Tongue (tissue), 2 donors: ENCODE data around the gene NHERF1. TPM values are rescaled to one million over a fixed set of nuclear protein-coding genes. Genes with fewer than 3 reads are reported as not detected.

ENCODE experiments used
- DNase-seq: peaks from one replicate; pipeline ENCODE4 v3.0.0-alpha.2; 2015
- total RNA-seq: library from RNA; depleted of rRNA; stranded (reverse); fragments of >200 nt; gene quantifications from one replicate; pipeline ENCODE4 v1.2.3, GENCODE V29; 2014

Gene NHERF1
- total RNA-seq, 1 donor from 2014 or later, result 50.5 TPM

DNA sequence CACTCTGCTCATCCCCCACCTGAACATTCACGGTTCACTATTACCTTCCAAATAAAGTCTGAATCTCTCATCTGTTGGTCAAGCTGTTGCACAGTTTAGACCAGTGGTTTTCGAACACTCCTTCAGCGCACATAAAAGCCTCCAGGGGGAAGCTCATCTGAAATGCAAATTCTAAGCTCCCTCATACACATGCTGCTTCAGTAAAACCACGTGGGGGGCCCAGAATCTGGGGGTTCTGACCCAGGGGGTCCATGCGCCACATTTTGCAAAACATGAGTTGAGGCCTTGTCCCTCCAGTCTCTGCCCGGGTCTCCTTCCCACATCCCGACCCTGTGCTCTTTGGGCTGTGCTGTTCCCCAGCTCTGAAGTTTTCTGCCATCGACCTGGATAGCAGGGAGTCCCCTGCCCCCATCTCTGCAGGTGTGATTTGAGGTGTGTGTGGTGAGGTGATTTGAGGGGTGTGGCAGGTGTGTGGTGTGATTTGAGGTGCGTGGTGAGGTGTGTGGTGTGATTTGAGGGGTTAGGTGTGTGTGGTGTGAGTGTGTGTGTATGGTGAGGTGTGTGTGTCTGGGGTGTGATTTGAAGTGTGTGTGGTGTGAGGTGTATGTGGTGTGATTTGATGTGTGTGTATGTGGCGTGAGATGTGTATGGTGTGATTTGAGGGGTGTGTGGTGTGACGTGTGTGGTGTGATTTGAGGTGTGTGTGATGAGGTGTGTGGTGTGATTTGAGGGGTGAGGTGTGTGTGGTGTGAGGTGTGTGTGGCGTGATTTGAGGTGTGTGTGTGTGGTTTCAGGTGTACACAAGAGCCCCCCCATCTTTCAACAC is 16.2 kb upstream of the NHERF1 start:
- DNase-seq, result no peak

DNA sequence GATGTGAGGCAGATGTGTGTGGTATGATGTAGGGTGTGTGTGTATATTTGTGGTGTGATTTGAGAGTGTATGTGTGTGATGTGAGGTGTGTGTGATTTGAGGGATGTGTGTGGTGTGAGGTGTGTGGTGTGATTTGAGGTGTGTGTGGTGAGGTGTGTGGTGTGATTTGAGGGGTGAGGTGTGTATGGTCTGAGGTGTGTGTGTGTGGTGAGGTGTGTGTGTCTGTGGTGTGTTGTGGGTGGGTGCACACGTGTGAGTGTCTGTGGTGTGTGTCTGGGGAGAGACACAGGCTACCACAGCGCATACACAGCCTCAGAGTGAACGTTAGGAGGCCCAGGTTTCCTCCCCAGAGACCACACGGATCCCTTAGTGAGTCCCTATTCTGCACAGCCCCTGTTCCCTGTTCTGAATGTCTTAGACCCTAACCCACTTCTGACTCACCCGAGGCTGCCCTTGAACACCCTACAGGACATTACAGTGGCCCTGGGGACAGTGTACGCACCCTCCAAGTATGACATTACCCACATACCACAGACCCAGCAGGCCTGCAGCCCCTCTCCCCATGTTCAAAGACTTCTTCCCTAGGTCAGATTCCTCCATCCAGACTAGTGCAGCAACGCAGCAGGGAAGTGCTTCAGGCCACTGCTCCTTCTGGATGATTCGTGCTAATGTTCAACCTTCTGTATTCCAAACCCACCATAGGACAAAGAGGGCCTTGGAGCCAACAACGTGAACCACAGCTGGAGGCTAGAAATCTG is 14.9 kb upstream of the NHERF1 start:
- DNase-seq, result no peak

DNA sequence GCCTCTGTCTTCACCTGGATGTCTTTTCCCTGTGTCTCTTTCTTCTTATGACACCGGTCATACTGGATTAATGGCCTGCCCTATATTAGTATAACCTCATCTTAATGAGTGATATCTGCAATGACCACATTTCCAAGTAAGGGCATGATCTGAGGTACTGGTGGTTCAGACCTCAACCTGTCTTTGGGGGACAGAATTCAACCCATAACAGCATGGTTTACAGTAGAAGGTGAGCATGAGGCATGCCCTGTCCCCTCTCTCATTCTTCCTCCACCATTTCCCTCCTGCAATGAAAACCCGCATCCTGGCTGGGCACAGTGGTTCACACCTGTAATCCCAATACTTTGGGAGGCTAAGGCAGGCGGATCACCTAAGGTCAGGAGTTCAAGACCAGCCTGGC is 14.2 kb upstream of the NHERF1 start:
- DNase-seq, result no peak

DNA sequence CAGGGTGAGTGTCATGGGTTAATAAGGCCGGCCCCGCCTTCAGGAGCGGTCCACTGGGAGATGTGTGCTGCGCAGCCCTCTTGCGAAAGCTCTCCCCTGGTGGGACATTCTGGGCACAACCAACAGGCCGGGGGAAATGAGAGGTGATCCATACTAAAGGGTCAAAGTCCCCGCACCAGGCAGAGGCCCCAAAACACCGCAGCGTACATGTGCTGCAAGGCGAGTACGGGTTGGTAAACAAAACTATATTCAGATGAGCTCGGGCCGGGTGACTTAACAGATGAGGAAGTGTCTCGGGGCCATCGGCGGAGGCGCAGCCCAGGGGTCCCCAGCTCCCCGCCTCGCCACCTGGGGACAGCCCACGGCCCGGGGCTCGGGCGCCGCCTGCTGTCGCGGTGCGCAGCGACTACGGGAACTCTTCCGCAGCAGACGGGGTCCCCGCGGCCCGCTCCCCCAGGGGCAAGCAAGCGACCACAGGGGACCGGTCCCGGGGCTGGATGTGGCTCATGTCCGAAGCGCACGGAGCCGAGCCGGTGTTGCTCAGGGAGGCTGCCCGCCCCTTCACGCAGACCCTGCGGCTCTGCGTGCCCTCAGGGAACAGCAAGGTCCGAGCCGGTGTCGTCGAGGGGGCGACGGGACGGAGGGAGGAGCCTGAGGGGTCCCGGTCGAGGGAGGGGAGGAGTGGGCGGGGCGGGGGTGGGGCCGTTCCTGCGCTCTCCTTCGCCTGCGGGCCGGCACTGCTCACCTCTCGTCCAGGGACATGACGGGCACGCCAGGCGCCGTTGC is 11.7 kb upstream of the NHERF1 start, which contains the start of gene RAB37:
TSS of gene RAB37 (plus strand) at position 744 of the 786 bp plus-strand sequence. CDS start at position 761, 17 bp downstream.
- DNase-seq, result no peak

DNA sequence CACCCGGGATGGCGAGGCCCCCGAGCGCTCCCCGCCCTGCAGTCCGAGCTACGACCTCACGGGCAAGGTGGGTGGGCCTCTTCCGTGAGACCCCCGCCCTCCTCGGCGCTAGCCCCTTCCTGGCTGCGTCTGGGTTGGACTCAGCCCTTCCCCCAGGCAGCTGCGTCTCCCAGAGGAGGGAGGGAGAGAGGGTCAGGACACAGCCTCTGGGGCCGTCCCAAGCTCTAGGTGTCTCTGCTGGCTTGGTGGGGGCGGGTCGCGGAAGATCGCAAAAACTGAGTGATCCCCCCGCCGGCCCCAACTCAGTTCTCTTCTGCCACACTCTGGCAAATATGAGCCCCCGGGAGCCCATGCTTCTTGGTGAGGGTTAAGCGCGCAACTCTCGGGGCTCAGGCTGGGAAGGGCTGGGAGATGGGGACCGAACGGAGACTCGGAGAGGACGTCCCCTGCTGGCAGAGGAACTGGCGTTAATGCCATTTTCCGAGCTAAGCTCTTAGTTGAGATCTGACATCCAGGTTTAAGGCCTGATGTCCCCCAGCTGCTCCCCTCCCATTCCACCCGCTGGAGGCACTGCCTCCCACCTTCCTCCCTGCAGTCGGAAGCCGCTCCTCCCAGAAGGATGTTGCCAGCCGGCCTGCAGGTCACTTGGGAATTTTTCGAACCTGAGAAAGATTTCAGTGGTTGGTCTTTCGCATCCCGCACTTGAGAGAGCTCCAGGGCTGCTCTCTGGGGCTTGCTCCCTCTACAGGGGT is 11.0 kb upstream of the NHERF1 start:
- no peak for DNase-seq

DNA sequence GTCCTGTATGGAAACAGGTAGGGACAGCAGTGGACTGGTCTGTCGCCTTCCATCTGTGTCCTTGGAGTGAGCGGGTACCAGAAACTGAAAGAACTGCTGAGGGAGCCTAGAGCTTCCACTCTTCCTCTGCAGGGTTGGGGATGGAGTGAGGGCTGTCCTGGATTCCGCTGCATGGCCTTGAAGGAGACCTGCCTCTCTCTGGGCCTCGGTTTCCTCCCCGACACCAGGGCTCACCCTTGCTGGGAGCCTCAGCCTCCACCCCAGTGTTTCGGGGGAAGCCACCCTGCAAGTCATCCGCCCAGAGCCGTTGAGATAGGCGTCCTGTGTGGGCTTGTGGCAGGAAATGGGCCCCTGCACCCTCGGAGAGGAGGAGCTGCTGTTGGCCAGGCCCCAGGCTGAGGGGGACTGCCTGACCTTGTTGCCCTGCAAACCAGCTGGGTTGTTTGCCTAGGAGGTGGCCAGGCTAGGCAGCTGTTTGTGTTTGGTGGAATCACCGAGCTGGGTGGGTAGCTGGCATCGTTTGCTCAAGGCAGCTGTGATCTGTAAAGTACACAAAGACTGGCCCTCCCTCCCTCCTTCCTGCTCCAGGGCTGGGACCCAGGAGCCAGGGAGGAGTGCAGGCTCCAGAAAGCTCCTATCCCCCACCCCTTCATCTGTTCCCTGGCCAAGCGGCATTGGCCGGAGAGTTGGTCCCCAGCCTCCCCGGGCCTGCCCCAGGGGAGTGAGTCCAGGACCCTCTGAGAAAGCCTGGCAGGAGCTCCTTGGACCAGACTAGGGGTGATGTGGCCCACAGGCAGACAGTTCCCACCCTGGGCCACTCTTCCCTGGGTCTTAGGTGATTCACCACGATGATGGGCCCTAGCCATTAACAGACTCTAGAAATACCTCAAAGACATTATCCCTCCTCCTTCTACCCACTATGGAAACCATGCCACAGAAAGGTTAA is 10.1 kb upstream of the NHERF1 start:
- DNase-seq, result peak; percentile 75

DNA sequence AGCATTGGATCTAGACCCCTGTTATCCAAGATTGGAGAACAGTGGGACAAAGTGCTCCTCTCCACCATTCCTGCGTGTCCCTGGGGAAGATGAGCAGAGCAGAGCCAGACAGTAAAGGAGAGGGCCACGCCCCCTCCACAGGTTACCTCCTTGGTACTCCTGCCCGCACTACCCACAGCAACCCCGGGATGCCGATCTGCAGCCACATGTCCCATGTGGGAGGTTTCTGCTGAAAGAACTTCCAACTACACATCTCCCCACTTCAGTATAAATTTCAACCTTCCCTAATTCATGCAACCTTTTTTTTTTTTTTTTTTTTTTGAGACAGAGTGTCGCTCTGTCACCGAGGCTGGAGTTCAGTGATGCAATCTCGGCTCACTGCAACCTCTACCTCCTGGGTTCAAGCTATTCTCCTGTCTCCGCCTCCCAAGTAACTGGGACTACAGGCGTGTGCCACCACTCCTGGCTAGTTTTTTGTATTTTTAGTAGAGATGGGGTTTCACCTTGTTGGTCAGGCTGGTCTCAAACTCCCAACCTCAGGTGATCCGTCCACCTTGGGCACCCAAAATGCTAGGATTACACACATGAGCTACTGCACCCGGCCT is 9.1 kb upstream of the NHERF1 start:
- DNase-seq, result no peak

DNA sequence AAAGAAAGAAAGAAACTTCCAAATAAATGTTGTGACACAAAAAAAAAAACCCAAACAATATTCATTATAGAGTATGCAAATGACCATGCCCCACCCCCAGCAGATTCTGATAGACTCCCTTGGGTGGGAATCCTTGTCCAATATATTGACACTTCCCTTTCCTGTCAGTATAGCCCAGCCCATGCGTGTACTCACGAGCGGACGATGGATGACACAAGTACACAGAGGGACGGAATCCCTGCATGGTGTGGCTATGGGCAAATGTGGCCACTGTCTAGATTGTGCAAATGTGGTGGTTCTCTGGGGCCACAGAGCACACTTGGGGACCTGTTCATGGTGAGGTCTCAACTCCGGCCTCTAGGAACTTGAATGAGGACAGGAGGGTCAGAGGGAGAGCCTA is 8.3 kb upstream of the NHERF1 start:
- no peak for DNase-seq

DNA sequence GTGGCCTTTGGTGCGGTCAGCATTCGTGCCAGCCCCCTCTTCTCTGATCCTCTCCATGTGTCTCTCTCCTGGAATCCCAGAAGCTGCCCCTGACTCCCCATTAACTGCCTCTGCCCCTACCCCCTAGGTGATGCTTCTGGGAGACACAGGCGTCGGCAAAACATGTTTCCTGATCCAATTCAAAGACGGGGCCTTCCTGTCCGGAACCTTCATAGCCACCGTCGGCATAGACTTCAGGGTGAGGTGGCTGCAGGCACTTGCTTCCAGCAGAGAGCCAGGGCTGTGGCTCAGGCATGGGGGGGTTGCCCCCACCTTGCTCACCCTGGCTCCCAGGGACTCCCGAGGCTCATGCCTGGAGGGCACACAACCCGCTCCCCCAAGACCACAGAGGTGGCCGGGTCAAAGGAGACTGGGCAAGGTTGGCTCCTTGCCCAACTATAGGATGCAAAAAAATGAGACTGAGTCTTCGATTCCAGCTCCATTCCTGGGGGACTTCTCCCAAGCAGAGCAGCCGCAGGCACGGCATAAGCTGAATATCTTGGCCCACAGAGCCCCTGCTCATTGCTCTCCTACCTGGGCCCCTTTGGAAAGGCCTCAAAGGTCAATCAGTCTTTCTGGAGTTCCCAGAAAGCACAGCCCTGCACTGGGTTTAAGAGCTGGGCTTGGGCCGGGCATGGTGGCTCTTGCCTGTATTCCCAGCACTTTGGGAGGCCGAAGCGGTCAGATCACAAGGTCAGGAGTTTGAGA is 7.6 kb upstream of the NHERF1 start:
- DNase-seq, result no peak

DNA sequence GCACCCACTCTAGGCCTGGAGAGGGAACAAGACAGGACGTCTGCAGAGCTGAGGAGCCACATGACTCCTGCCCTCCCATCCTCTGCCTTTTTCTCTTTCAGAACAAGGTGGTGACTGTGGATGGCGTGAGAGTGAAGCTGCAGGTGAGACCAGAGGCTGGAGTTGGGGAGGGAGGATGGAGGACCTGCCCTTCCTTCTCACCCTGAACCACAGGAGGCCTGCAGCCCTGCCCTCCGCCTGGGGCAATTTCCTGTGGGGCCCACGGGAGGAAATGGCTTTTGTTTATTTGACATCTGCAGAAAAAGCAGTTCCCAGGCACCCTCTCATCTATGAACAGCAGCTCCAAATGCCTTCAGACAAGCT is 6.3 kb upstream of the NHERF1 start:
- DNase-seq, result no peak

DNA sequence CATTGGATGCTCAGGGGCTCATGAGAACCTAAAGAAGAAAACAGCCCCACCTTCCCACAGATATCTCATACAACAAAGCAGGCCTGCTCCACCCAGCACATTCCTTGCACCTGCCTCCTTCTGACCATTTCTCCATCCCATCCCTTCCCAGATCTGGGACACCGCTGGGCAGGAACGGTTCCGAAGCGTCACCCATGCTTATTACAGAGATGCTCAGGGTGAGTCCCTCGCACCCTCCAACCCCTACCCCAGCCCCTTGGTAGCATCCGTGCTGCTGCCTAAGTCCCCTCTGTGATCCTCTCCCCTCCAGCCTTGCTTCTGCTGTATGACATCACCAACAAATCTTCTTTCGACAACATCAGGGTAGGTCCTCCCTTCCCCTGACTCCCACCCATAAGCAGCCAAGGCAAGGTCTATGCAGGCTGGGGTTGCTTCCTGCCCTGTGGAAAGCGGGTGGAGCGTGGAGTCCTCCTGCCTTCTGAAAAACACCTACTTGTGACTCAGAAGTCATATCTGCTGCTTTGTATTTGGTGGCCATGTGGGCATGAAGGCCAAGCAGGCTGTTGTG is 5.4 kb upstream of the NHERF1 start:
- DNase-seq, result no peak

DNA sequence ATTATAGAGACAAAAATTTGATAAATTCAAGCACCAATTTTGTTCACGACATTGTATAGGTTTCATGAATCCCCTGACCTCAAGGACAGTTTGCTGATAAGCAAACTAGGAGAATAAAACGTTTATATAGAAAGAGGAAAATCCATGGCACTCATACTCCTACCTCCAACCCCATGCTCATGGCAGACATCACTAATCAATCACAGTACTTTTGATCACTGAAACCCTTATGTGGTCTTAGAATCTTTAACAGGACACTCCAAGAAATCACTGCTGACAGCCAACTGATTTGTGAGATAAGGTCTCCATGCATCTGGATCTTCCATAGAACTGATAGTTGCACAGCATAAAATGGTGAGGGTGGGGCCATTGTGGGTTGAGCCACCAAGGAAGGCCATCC is 4.7 kb upstream of the NHERF1 start:
- no peak for DNase-seq

DNA sequence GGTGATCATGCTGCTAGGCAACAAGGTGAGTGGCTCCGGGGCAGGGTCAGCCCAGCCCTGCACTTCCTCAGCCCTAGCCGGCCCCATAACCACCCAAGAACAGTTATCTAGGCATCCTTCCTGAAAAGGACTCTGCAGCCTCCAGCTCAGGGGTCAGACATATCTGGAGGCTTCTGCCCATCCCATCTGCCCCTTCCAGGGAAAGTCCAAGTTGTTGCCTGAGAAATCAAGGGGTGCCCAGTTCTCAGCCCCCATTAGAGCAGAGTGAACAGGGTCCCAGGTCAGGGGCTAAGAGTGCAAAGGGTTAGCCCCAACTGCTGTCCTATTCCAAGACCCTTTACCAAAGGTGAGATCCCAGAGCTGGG is 4.1 kb upstream of the NHERF1 start:
- DNase-seq, result no peak

DNA sequence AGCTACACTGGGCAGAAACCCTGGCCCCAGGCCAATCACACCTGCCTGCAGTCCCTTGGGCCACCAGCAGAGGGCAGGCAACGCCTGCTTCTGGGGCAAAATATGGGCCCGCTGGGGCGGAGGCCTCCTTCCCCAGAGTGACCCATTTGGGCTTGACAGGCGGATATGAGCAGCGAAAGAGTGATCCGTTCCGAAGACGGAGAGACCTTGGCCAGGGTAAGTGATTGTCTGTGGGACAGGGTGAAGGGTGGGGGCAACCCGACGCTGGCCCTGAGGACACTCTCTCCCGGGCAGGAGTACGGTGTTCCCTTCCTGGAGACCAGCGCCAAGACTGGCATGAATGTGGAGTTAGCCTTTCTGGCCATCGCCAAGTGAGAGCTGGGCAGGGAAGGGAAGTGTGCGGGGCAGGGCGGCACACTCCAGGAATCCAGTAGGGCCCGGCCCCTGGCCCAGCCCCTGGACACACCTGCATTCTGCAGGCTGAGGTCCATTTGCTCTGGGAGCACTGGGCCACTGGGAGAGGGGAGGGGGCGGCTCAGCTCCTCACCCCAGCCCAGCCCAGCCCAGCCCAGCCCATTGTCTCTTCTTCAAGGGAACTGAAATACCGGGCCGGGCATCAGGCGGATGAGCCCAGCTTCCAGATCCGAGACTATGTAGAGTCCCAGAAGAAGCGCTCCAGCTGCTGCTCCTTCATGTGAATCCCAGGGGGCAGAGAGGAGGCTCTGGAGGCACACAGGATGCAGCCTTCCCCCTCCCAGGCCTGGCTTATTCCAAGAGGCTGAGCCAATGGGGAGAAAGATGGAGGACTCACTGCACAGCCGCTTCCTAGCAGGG is 3.5 kb upstream of the NHERF1 start:
- peak; percentile 73 for DNase-seq

DNA sequence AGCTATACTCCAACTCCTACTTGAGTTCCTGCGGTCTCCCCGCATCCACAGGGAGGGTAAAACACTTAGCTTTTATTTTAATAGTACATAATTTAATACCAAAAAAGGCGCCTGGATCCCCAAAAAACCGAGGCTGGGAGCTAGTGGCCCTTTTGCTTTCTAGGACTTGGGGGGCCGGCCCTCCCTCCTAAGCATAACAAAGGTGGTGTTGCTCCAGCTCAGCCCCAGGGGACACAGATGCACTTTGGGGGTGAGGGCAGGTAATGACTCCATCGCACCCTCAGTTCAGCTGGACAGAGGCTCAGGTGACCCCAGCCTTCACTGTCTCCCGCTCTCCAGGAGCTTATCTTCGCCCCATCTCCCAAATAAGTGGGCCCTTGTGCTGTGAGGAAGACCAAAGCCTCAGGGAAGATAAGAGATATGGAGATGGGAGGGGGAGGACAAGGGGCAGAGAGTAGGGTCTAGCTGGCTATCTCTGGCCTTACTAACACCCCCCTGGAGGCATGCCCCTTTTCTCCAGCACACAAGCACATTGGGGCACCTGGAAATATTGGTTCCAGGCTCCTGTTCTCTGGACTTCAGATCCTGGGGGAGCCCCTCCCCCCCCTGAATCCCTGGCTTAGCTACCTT is 2.8 kb upstream of the NHERF1 start:
- DNase-seq, result no peak

DNA sequence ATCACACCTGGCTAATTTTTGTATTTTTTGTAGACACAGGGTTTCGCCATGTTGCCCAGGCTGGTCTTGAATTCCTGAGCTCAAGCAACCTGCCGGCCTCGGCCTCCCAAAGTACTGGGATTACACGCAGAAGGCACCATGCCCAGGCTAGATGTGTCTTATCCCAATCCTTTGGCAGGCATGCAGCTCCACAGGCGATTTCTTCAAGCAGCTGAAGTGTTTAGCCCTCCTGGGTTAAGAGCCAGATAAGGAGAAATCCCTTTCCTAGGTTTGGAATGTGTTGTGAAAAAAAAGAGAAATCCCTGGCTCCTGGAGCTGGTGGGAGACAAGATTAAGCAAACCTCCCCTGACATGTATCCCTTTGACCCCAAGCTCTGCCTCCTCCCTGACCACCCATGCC is 2.1 kb upstream of the NHERF1 start:
- DNase-seq, result no peak

DNA sequence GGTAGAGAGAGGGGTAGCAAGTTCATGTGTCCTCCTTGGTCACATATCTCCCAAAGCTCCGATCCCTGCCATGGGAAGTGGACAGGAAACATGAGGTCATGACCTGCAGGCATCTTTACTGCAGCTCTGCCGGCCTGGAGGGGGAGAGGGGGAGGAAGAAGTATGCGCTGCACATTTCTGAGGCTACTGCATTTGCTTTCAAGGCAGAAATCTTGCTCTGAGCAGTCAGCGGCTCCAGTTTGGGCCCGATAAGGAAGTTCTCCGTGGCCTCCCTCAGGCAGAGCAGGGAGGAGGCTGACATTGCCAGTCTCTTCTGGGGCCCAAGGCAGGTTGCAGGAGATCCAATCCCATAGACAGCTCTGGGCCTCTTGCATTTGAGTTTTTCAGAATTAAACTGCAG is 1.5 kb upstream of the NHERF1 start:
- no peak for DNase-seq

DNA sequence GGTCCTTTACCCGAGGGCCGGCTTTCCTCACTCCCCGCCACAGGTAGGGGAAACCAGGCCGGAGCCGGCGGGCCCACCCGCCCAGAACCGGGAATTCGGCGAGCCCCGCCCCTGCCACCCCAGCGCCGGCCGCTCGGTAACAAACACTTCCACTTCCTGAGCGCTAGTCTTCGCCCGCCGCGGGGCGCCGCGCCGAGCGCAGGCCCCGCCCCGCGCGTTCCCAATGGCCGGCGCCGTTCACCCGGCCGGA is 224 bp upstream of the NHERF1 start:
- DNase-seq, result no peak
